Endothelial cell of umbilical vein (primary cell): ENCODE measurements around the gene CDYL. TPM values are rescaled to one million over a fixed set of nuclear protein-coding genes. Genes with fewer than 3 reads are reported as not detected.

Source experiments
- BruUV-seq: library from RNA; stranded (reverse); fragments of 400-500 nt; replicated peaks from 2 replicates; lab custom pipeline; 2021; lab: Mats Ljungman, UMichigan
- CTCF ChIA-PET: fragments of 300-600, 350-600 bp; sonication (Branson Sonifier 250); formaldehyde crosslinking; loops from one replicate; lab custom pipeline; 2021; ENCODE audit warnings: antibody characterized with exemption, inconsistent platforms; lab: Charles Lee
- POLR2A ChIA-PET: fragments of 300-600, 350-600 bp; sonication (Branson Sonifier 250); formaldehyde crosslinking; loops from one replicate; lab custom pipeline; 2021; ENCODE audit warnings: antibody characterized with exemption, inconsistent platforms; lab: Charles Lee
- DNase-seq: peaks from one replicate; pipeline ENCODE4 v3.0.0-alpha.2; 2011; ENCODE audit warnings: low read depth, low spot score
- FAIRE-seq: peaks from 2 replicates; lab custom pipeline; 2011; peaks lifted over from hg19 to GRCh38; lab: Jason Lieb, UNC
- H2AFZ ChIP-seq: 2 replicates; pipeline ENCODE4 v1.6.0; 2012; ENCODE audit warnings: low read depth, low read length, control low read depth, inconsistent platforms
- H3K27ac ChIP-seq: 2 replicates; pipeline ENCODE4 v1.5.1; 2011; ENCODE audit warnings: low read depth, mild to moderate bottlenecking, control low read depth, low read length, moderate library complexity; ENCODE audit not compliant: insufficient read depth
- H3K27me3 ChIP-seq, 2 experiments: 2 replicates each; pipeline versions ENCODE4 v1.6.0 to v1.6.1; 2011; ENCODE audit warnings: low read length in 2 of 2, mixed read lengths in 1 of 2; ENCODE audit not compliant: control insufficient read depth in 2 of 2, insufficient read depth in 2 of 2
- H3K36me3 ChIP-seq, 2 experiments: 2 replicates in 1 of 2; 3 replicates in 1 of 2; pipeline ENCODE4 v1.5.1; 2011; ENCODE audit warnings: low read length in 2 of 2, mild to moderate bottlenecking in 1 of 2, moderate library complexity in 1 of 2; ENCODE audit not compliant: control insufficient read depth in 2 of 2, insufficient read depth in 2 of 2; ENCODE audit errors: extremely low read depth in 1 of 2
- H3K4me1 ChIP-seq: 3 replicates; pipeline ENCODE4 v1.5.1; 2011; ENCODE audit warnings: mild to moderate bottlenecking, low read length; ENCODE audit not compliant: control insufficient read depth, insufficient read depth; ENCODE audit errors: extremely low read depth
- H3K4me2 ChIP-seq: 2 replicates; pipeline ENCODE4 v1.6.1; 2011; ENCODE audit warnings: low read length, control low read depth, mixed read lengths; ENCODE audit not compliant: insufficient read depth
- H3K4me3 ChIP-seq, 3 experiments: fragments of 200-600 bp in 1 of 3; sonication (generic), shearing (Covaris generic) in 1 of 3; replicated peaks in 1 of 3; 2 replicates each; pipeline ENCODE4 v1.5.1; 2011 to 2016; ENCODE audit warnings: control low read depth in 3 of 3, low read length in 3 of 3, mild to moderate bottlenecking in 2 of 3, inconsistent platforms in 1 of 3, low read depth in 1 of 3, moderate library complexity in 1 of 3; ENCODE audit not compliant: insufficient read depth in 1 of 3
- H3K79me2 ChIP-seq: 2 replicates; pipeline ENCODE4 v1.6.0; 2012; ENCODE audit warnings: low read length, inconsistent platforms; ENCODE audit not compliant: control insufficient read depth, insufficient read depth
- H3K9ac ChIP-seq: replicated peaks from 2 replicates; pipeline ENCODE3; 2011; ENCODE audit warnings: low read length, control low read depth; ENCODE audit not compliant: insufficient read depth; ENCODE audit errors: extremely low read depth
- H3K9me1 ChIP-seq: replicated peaks from 3 replicates; pipeline ENCODE4 v1.6.0; 2011; ENCODE audit warnings: mild to moderate bottlenecking, low read length; ENCODE audit not compliant: control insufficient read depth, insufficient read depth; ENCODE audit errors: extremely low read depth
- H3K9me3 ChIP-seq: replicated peaks from 2 replicates; pipeline ENCODE4 v1.5.1; 2012; ENCODE audit warnings: low read length, inconsistent platforms; ENCODE audit not compliant: control insufficient read depth, insufficient read depth
- H4K20me1 ChIP-seq: replicated peaks from 2 replicates; pipeline ENCODE3; 2011; ENCODE audit warnings: mild to moderate bottlenecking, low read length; ENCODE audit not compliant: control insufficient read depth, insufficient read depth; ENCODE audit errors: extremely low read depth
- CTCF ChIP-seq, 2 donors: IDR thresholded peaks; 1 replicate in 1 of 2; 2 replicates in 1 of 2; pipeline ENCODE4 v1.5.1; 2011; ENCODE audit warnings: low read length in 2 of 2, mild to moderate bottlenecking in 2 of 2, moderate library complexity in 2 of 2, control low read depth in 1 of 2, inconsistent platforms in 1 of 2, low read depth in 1 of 2; ENCODE audit not compliant: insufficient read depth in 1 of 2; ENCODE audit errors: extremely low read depth in 1 of 2
- EZH2 ChIP-seq: IDR thresholded peaks from 2 replicates; pipeline ENCODE4 v1.6.1; 2012; ENCODE audit warnings: borderline replicate concordance, low read depth, mild to moderate bottlenecking, moderate library complexity, low read length, inconsistent platforms; ENCODE audit not compliant: severe bottlenecking
- FOS ChIP-seq: IDR thresholded peaks from 2 replicates; pipeline ENCODE4 v1.6.1; 2011; ENCODE audit warnings: mild to moderate bottlenecking, low read length, moderate library complexity, borderline replicate concordance; ENCODE audit not compliant: insufficient read depth
- GATA2 ChIP-seq: IDR thresholded peaks from 2 replicates; pipeline ENCODE4 v1.7.0; 2011; ENCODE audit warnings: low read depth, mild to moderate bottlenecking, moderate library complexity, mixed read lengths, low read length; ENCODE audit not compliant: insufficient read length, insufficient read depth
- JUN ChIP-seq: IDR thresholded peaks from 2 replicates; pipeline ENCODE4 v1.6.1; 2011; ENCODE audit warnings: borderline replicate concordance, low read depth; ENCODE audit not compliant: insufficient read length, insufficient read depth
- MAX ChIP-seq: IDR thresholded peaks from 2 replicates; pipeline ENCODE4 v1.6.1; 2011; ENCODE audit not compliant: insufficient read depth, insufficient read length
- MYC ChIP-seq: IDR thresholded peaks from one replicate; pipeline ENCODE4 v1.6.1; 2011; ENCODE audit warnings: mild to moderate bottlenecking, low read depth, low read length
- POLR2A ChIP-seq: IDR thresholded peaks from 2 replicates; pipeline ENCODE4 v1.6.1; 2012; ENCODE audit warnings: low read depth, mild to moderate bottlenecking, control low read depth, low read length
- POLR2AphosphoS5 ChIP-seq: IDR thresholded peaks from 2 replicates; pipeline ENCODE4 v1.6.1; 2012; ENCODE audit warnings: low read depth, mild to moderate bottlenecking, control low read depth, low read length, moderate library complexity; ENCODE audit not compliant: insufficient read depth
- dilution Hi-C: fragments of 300-500 bp; cut with MboI; formaldehyde crosslinking; loops from one replicate; pipeline ENCODE4 v1.15.0; 2019; ENCODE audit warnings: low sequenced_read_pairs; ENCODE audit not compliant: extremely low pct_ligation_motif_present
- intact Hi-C: fragments of 100-400 bp; cut with micrococcal nuclease; formaldehyde crosslinking; loops from one replicate; pipeline ENCODE4 v1.10.0; 2022
- polyA plus RNA-seq, 4 experiments: library from polyadenylated mRNA; depleted of rRNA in 3 of 4; stranded (reverse) in 3 of 4; unstranded in 1 of 4; fragments of >200 nt; gene quantifications; 2 replicates each; pipeline versions ENCODE4 v1.2.1 to v1.2.3, GENCODE V29; 2011 to 2012; ENCODE audit warnings: missing spikeins in 1 of 4
- total RNA-seq: library from RNA; stranded (reverse); gene quantifications from 2 replicates; pipeline ENCODE4 v1.2.3, GENCODE V29; 2021

The CDYL gene
- total and polyA plus RNA-seq, 2 donors (not counting 3 experiments of a cell fraction or from before 2014, with no cell fraction given) = 10.2 to 35.6 TPM

GRCh38 chr6:4956625-4957024 lies 180.4 kb downstream of the CDYL start:
- Histone ChIP-seq H3K9me1 (no peaks in the 10 kb centered on the region), H3K4me1 (no peaks in the 10 kb centered on the region), H2AFZ (no peak overlapping the region), H3K4me3 (no peak overlapping the region), H3K9me3 (no peaks in the 10 kb centered on the region), H4K20me1 (no peaks in the 10 kb centered on the region), H3K9ac (no peak overlapping the region), H3K36me3 (no peaks in the 10 kb centered on the region), H3K27ac (no peak overlapping the region), H3K79me2 (no peaks in the 10 kb centered on the region), H3K27me3 (peaks cover 0 to 1% of the 10 kb centered on the region in 2 experiments), H3K4me2 (no peak overlapping the region)
- DNase-seq (no peak), FAIRE-seq (no peak)
- ChIA-PET CTCF (interaction anchor here (0.9 to 1.8 kb wide), 3 partner anchors 12 to 643 kb away, joined by 3 read pairs; no protein-coding TSS in a partner anchor), POLR2A (no interaction called here)
- no peak for TF ChIP-seq FOS
- no peak for TF ChIP-seq GATA2
- no peak for TF ChIP-seq CTCF (IDR thresholded peaks at IDR 0.05; ENCODE audit: extremely low read depth in 1 of 2, insufficient read depth in 1 of 2, low read depth in 1 of 2, low read length in 2 of 2)
- no peak for TF ChIP-seq POLR2A
- no peak for TF ChIP-seq MYC
- TF ChIP-seq JUN = no peak
- TF ChIP-seq POLR2AphosphoS5 = no peak
- TF ChIP-seq EZH2 = no peak
- TF ChIP-seq MAX = no peak
- BruUV-seq = no TSS peak
- dilution Hi-C loops = no loop called here
- intact Hi-C loops = loop anchor here (1.0 kb wide), 1 partner anchor 643 kb away; no protein-coding TSS in a partner anchor
